Lower leg skin (tissue), 3 donors: ENCODE results near the gene SLC2A5.

Experiments
- POLR2A ChIP-seq, 2 donors: fragments of 450-650 bp; IDR thresholded peaks; one replicate each; pipeline ENCODE4 v1.6.1; 2016 to 2017; ENCODE audit warnings: antibody characterized with exemption in 2 of 2, mild to moderate bottlenecking in 1 of 2, moderate library complexity in 1 of 2
- TF ChIP-seq, protein P1 (sequence below), 3 donors: fragments of 450-650 bp; IDR thresholded peaks; one replicate each; pipeline ENCODE4 v1.5.1; 2016; ENCODE audit warnings: antibody characterized with exemption in 3 of 3, mild to moderate bottlenecking in 3 of 3, moderate library complexity in 2 of 3

DNA sequence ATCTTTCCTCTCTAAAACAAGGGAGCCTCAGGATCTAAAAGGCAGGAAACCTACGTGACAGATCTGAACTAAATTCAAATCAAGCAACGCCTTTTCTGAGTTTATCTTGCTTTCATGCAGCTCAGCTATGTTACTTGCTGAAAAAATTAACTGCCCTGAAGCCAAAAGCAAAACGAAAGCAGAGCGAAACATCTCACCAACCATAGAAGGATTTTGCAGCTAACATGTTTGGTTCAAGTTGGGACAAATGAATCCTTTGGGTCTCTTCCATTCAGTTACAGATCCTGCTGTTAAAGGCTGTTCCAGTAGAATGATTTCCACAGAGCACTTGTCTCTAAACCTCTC, 482 bp downstream of the SLC2A5 start:
- TF ChIP-seq, protein P1, sequence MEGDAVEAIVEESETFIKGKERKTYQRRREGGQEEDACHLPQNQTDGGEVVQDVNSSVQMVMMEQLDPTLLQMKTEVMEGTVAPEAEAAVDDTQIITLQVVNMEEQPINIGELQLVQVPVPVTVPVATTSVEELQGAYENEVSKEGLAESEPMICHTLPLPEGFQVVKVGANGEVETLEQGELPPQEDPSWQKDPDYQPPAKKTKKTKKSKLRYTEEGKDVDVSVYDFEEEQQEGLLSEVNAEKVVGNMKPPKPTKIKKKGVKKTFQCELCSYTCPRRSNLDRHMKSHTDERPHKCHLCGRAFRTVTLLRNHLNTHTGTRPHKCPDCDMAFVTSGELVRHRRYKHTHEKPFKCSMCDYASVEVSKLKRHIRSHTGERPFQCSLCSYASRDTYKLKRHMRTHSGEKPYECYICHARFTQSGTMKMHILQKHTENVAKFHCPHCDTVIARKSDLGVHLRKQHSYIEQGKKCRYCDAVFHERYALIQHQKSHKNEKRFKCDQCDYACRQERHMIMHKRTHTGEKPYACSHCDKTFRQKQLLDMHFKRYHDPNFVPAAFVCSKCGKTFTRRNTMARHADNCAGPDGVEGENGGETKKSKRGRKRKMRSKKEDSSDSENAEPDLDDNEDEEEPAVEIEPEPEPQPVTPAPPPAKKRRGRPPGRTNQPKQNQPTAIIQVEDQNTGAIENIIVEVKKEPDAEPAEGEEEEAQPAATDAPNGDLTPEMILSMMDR (IDR thresholded peaks at IDR 0.05): no peak
- no peak for TF ChIP-seq POLR2A (IDR thresholded peaks at IDR 0.05)
